Astrocyte (in vitro differentiated cells and primary cell): ENCODE results near the gene FREM3. TPM values are rescaled to one million over a fixed set of nuclear protein-coding genes. Genes with fewer than 3 reads are reported as not detected.

Experiments used
- DNase-seq: peaks from one replicate; pipeline ENCODE4 v3.0.0-alpha.2; 2010; ENCODE audit warnings: low read depth
- FAIRE-seq: peaks from 2 replicates; lab custom pipeline; 2011; peaks lifted over from hg19 to GRCh38; lab: Jason Lieb, UNC
- H2AFZ ChIP-seq: 2 replicates; pipeline ENCODE4 v1.6.0; 2012; ENCODE audit warnings: low read depth, low read length, inconsistent platforms
- H3K27ac ChIP-seq: 2 replicates; pipeline ENCODE4 v1.5.1; 2011; ENCODE audit warnings: low read depth, low read length, inconsistent platforms
- H3K27me3 ChIP-seq: 2 replicates; pipeline ENCODE4 v1.6.0; 2011; ENCODE audit warnings: low read length, inconsistent platforms; ENCODE audit not compliant: insufficient read depth
- H3K36me3 ChIP-seq: 2 replicates; pipeline ENCODE4 v1.5.1; 2011; ENCODE audit warnings: low read length, inconsistent platforms; ENCODE audit not compliant: insufficient read depth
- H3K4me1 ChIP-seq: 2 replicates; pipeline ENCODE4 v1.5.1; 2011; ENCODE audit warnings: low read length, inconsistent platforms; ENCODE audit not compliant: insufficient read depth
- H3K4me2 ChIP-seq: 2 replicates; pipeline ENCODE4 v1.6.0; 2012; ENCODE audit warnings: low read length, inconsistent platforms
- H3K4me3 ChIP-seq: 2 replicates; pipeline ENCODE4 v1.5.1; 2011; ENCODE audit warnings: low read depth, mild to moderate bottlenecking, low read length, inconsistent platforms; ENCODE audit not compliant: insufficient read depth
- H3K79me2 ChIP-seq: 2 replicates; pipeline ENCODE4 v1.6.0; 2012; ENCODE audit warnings: mild to moderate bottlenecking, low read length, inconsistent platforms; ENCODE audit not compliant: insufficient read depth
- H3K9ac ChIP-seq: 2 replicates; pipeline ENCODE4 v1.6.0; 2012; ENCODE audit warnings: mild to moderate bottlenecking, low read length, inconsistent platforms
- H3K9me3 ChIP-seq: 2 replicates; pipeline ENCODE4 v1.5.1; 2012; ENCODE audit warnings: low read depth, mild to moderate bottlenecking, low read length, inconsistent platforms; ENCODE audit not compliant: insufficient read depth
- H4K20me1 ChIP-seq: 2 replicates; pipeline ENCODE4 v1.6.0; 2012; ENCODE audit warnings: low read length, inconsistent platforms; ENCODE audit not compliant: insufficient read depth
- H3K27ac Mint-ChIP-seq: one replicate; pipeline ENCODE4 v1.8.0; 2021; ENCODE audit warnings: mild to moderate bottlenecking, mixed read lengths; ENCODE audit not compliant: unreplicated experiment
- H3K27me3 Mint-ChIP-seq: one replicate; pipeline ENCODE4 v1.8.0; 2021; ENCODE audit warnings: low read depth, mixed read lengths; ENCODE audit not compliant: unreplicated experiment
- H3K36me3 Mint-ChIP-seq: one replicate; pipeline ENCODE4 v1.8.0; 2021; ENCODE audit warnings: low read depth, mixed read lengths; ENCODE audit not compliant: unreplicated experiment
- H3K4me1 Mint-ChIP-seq: one replicate; pipeline ENCODE4 v1.8.0; 2021; ENCODE audit warnings: low read depth, mixed read lengths; ENCODE audit not compliant: unreplicated experiment
- H3K4me3 Mint-ChIP-seq: one replicate; pipeline ENCODE4 v1.8.0; 2021; ENCODE audit warnings: mild to moderate bottlenecking, moderate library complexity, mixed read lengths; ENCODE audit not compliant: unreplicated experiment
- H3K9me3 Mint-ChIP-seq: one replicate; pipeline ENCODE4 v1.8.0; 2021; ENCODE audit warnings: mild to moderate bottlenecking, mixed read lengths; ENCODE audit not compliant: unreplicated experiment
- EZH2 ChIP-seq: IDR thresholded peaks from 2 replicates; pipeline ENCODE4 v1.6.1; 2012; ENCODE audit warnings: mild to moderate bottlenecking, low read length, inconsistent platforms; ENCODE audit not compliant: insufficient read depth
- total RNA-seq: library from RNA; stranded (reverse); gene quantifications from 2 replicates; pipeline ENCODE4 v1.2.1, GENCODE V29; 2021
- TF ChIP-seq, protein P1 (sequence below): IDR thresholded peaks from 2 replicates; pipeline ENCODE4 v1.5.1; 2011; ENCODE audit warnings: low read depth, mild to moderate bottlenecking, inconsistent platforms, low read length, moderate library complexity; ENCODE audit not compliant: insufficient read depth

Gene FREM3
- total RNA-seq, 1 donor from 2014 or later, result not detected

DNA sequence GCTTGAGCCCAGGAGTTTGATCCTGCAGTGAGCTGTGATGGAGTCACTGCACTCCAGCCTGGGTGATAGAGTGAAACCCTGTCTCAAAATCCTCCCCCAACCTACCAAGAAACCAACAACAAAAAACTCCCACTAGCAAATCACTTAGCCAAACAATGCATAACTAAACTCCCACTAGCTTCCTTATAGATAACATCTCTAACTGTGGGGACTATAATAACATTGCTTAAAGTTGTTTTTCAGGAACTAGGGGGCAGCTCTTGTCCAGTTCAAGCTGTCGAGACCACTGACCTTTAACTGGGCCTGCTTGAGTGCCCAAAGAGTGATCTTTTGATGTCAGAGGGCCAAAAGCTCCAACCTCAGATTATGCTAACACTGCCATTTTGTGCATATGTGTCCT is 81.7 kb downstream of the FREM3 start:
- no peak for DNase-seq
- H3K27me3 Mint-ChIP-seq, result peaks cover 30% of the 10 kb centered on the region
- Histone ChIP-seq H3K36me3 (no peaks in the 10 kb centered on the region), H3K27ac (no peak overlapping the region), H3K4me2 (no peak overlapping the region), H3K9ac (no peak overlapping the region), H3K4me1 (no peaks in the 10 kb centered on the region), H3K4me3 (no peak overlapping the region), H3K27me3 (peaks cover 58% of the 10 kb centered on the region), H4K20me1 (peaks cover 7% of the 10 kb centered on the region), H3K79me2 (no peaks in the 10 kb centered on the region), H3K9me3 (no peaks in the 10 kb centered on the region), H2AFZ (no peak overlapping the region)
- H3K9me3 Mint-ChIP-seq, result peaks cover 2% of the 10 kb centered on the region
- H3K27ac Mint-ChIP-seq, result no peak overlapping the region
- no peak for FAIRE-seq
- H3K4me1 Mint-ChIP-seq, result no peaks in the 10 kb centered on the region
- H3K4me3 Mint-ChIP-seq, result no peak overlapping the region
- no peaks in the 10 kb centered on the region for H3K36me3 Mint-ChIP-seq
- no peak for TF ChIP-seq EZH2
- TF ChIP-seq, protein P1, sequence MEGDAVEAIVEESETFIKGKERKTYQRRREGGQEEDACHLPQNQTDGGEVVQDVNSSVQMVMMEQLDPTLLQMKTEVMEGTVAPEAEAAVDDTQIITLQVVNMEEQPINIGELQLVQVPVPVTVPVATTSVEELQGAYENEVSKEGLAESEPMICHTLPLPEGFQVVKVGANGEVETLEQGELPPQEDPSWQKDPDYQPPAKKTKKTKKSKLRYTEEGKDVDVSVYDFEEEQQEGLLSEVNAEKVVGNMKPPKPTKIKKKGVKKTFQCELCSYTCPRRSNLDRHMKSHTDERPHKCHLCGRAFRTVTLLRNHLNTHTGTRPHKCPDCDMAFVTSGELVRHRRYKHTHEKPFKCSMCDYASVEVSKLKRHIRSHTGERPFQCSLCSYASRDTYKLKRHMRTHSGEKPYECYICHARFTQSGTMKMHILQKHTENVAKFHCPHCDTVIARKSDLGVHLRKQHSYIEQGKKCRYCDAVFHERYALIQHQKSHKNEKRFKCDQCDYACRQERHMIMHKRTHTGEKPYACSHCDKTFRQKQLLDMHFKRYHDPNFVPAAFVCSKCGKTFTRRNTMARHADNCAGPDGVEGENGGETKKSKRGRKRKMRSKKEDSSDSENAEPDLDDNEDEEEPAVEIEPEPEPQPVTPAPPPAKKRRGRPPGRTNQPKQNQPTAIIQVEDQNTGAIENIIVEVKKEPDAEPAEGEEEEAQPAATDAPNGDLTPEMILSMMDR, result no peak

DNA sequence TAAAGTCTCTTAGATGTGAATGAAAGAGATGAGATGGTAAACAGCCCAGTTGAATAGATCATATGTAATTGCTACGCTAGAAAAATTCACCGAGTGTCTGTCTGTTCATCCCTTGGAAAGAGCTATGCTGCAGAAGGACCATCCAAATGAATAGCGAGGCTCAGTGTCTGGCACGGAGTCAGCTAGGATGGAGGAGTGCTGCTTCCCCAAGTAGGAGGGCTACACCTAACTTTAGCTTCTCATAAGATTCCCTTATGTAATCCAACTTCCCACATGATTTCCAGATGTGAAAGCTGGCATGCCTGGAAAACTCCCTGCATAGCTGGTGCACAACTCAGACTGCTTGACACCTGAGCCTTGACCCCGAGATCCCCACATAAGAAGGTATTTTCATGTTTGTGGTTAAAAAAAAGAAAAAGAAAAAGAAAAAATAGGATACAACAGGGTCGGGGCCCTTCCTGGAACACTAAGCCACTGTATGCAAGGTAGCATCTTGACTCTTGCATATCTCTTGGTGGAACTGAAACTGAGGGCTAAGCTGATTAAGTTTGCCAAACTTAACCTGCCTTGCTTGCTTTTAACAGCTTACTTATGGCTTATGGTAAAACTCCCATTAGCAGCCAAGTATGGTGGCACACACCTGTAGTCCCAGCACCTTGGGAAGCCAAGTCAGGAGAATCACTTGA is 82.3 kb downstream of the FREM3 start:
- H3K36me3 ChIP-seq, result no peaks in the 10 kb centered on the region
- H3K9me3 Mint-ChIP-seq, result peaks cover 2% of the 10 kb centered on the region
- H3K9ac ChIP-seq, result no peak overlapping the region
- H3K9me3 ChIP-seq, result no peaks in the 10 kb centered on the region
- H3K4me3 ChIP-seq, result no peak overlapping the region
- H3K27ac ChIP-seq, result no peak overlapping the region
- peaks cover 61% of the 10 kb centered on the region for H3K27me3 ChIP-seq
- no peak overlapping the region for H2AFZ ChIP-seq
- H3K79me2 ChIP-seq, result no peaks in the 10 kb centered on the region
- H3K4me1 Mint-ChIP-seq, result no peaks in the 10 kb centered on the region
- no peaks in the 10 kb centered on the region for H3K4me1 ChIP-seq
- no peak overlapping the region for H3K27ac Mint-ChIP-seq
- FAIRE-seq, result no peak
- no peak overlapping the region for H3K4me3 Mint-ChIP-seq
- H3K27me3 Mint-ChIP-seq, result peaks cover 33% of the 10 kb centered on the region
- H4K20me1 ChIP-seq, result peaks cover 7% of the 10 kb centered on the region
- H3K4me2 ChIP-seq, result no peak overlapping the region
- TF ChIP-seq EZH2, result no peak
- TF ChIP-seq, protein P1, result no peak
- no peaks in the 10 kb centered on the region for H3K36me3 Mint-ChIP-seq
- DNase-seq, result peak; percentile 73

DNA sequence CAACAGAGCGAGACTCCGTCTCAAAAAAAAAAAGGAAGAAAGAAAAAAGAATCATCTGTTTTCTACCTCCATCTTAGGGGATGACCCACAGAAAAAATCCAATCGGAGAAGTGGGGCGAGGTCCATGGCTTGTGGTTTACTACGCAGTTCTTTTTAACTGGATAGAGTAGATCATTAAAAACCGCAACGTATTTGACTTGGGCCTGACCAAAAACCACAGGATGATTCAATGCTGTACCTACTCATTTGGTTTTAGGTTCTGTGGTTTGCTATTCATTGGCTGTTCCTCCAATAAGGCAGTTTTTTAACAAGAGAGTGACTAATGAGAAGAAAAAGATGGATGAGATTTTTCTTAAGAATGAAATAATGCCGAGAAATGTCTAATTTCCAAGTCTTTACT is 83.7 kb downstream of the FREM3 start:
- no peak for FAIRE-seq
- no peaks in the 10 kb centered on the region for H3K4me1 Mint-ChIP-seq
- Histone ChIP-seq H3K79me2 (no peaks in the 10 kb centered on the region), H3K27me3 (peaks cover 72% of the 10 kb centered on the region), H3K4me3 (no peak overlapping the region), H3K27ac (no peak overlapping the region), H3K4me1 (no peaks in the 10 kb centered on the region), H3K9me3 (no peaks in the 10 kb centered on the region), H3K36me3 (no peaks in the 10 kb centered on the region), H2AFZ (no peak overlapping the region), H3K4me2 (peak overlapping the region; percentile 35), H4K20me1 (peaks cover 7% of the 10 kb centered on the region), H3K9ac (no peak overlapping the region)
- H3K4me3 Mint-ChIP-seq, result no peak overlapping the region
- no peak for TF ChIP-seq EZH2
- TF ChIP-seq, protein P1, result no peak
- H3K36me3 Mint-ChIP-seq, result no peaks in the 10 kb centered on the region
- DNase-seq, result peak; percentile 94
- H3K9me3 Mint-ChIP-seq, result peaks cover 2% of the 10 kb centered on the region
- H3K27me3 Mint-ChIP-seq, result peaks cover 40% of the 10 kb centered on the region
- H3K27ac Mint-ChIP-seq, result no peak overlapping the region
